ENCODE data around the gene NACA.

DNA sequence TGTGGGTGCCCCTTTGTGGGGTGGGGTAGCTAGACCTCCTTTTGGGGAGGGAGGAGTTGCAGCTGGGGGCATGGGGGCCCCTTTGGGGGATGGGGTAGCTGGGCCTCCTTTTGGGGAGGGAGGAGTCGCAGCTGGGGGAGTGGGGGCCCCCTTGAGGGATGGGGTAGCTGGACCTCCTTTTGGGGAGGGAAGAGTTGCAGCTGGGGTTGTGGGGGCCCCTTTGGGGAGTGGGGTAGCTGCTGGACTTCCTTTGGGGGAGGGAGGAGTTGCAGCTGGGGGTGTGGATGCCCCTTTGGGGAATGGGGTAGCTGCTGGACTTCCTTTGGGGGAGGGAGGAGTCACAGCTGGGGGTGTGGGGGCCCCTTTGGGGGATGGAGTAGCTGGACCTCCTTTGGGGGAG is 7.0 kb downstream of the NACA start:
- TF ChIP-seq, protein P1, sequence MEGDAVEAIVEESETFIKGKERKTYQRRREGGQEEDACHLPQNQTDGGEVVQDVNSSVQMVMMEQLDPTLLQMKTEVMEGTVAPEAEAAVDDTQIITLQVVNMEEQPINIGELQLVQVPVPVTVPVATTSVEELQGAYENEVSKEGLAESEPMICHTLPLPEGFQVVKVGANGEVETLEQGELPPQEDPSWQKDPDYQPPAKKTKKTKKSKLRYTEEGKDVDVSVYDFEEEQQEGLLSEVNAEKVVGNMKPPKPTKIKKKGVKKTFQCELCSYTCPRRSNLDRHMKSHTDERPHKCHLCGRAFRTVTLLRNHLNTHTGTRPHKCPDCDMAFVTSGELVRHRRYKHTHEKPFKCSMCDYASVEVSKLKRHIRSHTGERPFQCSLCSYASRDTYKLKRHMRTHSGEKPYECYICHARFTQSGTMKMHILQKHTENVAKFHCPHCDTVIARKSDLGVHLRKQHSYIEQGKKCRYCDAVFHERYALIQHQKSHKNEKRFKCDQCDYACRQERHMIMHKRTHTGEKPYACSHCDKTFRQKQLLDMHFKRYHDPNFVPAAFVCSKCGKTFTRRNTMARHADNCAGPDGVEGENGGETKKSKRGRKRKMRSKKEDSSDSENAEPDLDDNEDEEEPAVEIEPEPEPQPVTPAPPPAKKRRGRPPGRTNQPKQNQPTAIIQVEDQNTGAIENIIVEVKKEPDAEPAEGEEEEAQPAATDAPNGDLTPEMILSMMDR (IDR thresholded peaks at IDR 0.05) = no peak
- no peak for TF ChIP-seq EP300 (IDR thresholded peaks at IDR 0.05)
- TF ChIP-seq POLR2A (IDR thresholded peaks at IDR 0.05) = no peak
- no peak for TF ChIP-seq POLR2AphosphoS5 (IDR thresholded peaks at IDR 0.05)

Measured in upper lobe of left lung (tissue), 4 donors.